OCI-M2 (cell line): ENCODE results near the gene LY86.

Source experiments
- DNase-seq: peaks from one replicate; lab custom pipeline; 2025; ENCODE audit not compliant: unreplicated experiment; lab: John Stamatoyannopoulos, UW

LY86 gene

DNA sequence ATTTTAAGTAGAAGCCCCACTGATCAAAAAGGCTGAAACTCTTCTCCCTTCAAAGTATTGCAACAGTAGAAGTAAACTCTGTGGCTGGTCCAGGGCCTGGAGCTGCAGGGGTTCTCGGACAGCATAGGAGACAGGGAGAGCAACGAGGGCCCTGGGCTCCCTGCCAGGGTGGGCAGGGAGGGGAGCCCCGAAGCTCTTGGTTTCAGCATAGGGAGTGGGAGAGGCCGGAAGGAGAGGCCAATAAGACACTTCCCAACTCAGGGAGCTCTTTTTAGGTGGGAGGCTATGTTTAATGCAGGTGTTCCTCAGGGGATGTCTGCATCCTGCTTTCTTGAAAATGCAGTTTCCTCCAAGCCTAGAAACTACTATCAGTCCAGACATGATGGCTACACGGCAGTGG is 91.1 kb downstream of the LY86 start:
- no peak for DNase-seq

DNA sequence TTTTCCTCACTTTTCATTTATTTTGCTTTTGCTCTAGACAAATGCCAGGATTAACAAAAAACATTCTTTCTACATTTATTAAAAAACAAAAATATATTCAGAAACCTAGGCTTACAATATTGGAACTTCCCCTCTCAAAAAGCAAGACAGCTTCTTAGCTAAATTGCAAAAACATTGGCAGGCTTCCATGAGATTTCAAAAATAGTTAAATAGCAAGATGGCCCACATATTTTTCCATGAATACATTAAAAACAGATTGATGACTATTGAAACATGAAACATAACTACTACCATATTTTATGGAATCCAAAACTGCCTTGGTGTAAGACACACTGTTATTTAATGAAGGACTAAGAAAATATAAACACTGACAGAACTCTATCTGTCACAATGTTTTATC is 92.0 kb downstream of the LY86 start:
- DNase-seq: no peak

DNA sequence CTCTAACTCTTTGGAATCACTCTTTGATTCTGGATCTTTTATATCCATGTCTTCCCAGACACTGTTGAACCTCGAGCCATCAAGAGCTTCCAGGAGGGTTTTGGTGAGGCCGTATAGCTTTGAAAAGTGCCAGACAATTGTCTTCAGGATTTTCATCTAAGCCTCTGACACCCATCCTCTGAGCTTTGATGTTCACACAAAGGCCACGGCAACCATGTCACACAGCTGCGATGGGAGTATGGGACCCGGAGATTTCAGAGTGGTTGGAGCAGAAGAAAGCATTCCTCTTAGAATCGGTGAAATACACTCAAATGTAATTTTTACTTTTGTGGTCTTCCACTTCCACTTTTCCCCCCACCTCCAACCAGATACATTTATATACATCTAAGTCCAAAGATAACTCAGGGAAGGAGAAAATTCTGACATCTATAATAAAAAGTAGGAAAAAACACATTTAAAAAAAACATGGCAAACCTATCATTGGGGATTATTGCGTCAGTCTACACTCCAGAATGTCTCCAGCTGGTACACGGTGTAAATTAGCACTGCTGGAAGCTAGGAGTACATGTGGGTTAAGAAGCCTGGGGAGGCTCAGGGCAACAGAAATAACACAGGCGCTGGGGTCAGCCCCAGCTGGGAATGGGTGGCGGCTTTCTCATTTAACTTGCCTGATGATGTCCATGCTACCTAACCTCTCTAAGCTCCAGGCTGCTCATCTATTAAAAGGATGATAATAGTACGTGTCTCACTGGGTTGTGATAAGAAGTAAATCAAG is 92.7 kb downstream of the LY86 start:
- DNase-seq: no peak

DNA sequence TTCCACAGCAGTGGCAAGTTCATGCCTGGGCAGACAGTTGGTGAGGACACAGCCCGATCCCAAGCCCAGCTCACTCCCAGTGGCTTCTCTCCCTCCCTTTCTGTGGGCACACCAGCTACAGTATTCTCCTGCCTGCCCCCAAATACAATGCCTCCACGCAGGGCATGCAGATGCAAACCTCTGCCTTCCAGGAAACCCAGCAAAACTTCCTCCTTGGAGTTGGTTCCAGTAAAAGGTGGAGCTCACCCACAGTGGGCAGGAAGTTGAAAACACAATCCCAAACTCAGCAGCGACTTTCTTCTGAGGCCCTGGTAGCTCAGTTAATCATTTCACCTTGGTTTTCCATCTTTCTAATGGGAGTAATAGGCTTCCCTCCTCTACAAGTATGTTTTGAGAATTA is 93.7 kb downstream of the LY86 start:
- DNase-seq: no peak

DNA sequence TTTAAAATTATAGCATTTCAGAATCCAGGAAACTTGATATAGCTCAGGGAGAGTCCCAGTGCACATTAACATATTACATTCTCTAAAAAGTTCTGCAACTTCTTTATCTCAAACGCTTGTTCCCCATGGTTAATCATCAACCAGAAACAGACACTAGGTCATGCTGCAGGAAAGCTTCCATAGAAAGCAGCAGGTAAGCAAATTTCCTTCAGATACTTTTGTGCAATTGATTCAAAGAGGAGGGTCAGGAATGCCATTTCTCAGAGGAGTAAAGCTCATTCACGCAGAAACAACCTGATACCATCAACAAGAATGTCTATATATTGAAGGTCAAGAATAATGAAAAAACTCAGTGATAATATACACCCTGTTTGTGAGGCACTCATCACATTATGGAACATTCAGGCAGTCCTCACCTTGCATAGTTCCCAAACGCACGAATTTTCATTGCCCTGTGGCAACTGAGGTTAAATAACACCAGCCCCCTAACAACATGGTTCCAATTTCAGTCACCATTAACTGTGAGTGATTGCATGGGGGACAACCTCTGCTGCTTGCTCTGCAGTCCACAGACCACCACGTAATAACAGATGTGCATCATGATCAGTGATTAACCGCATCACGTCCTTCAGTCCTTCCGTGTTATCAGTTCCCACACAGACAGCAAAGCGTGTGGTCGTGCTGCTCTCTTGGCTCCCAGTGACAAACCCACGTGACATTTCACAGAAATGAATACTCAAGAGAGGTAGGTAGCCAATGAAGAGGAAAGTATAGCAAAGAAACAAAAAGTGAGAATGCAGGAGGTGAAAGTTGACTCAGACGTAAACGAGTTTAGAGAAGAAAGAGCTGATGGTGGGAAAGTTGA is 95.7 kb downstream of the LY86 start:
- DNase-seq: no peak

DNA sequence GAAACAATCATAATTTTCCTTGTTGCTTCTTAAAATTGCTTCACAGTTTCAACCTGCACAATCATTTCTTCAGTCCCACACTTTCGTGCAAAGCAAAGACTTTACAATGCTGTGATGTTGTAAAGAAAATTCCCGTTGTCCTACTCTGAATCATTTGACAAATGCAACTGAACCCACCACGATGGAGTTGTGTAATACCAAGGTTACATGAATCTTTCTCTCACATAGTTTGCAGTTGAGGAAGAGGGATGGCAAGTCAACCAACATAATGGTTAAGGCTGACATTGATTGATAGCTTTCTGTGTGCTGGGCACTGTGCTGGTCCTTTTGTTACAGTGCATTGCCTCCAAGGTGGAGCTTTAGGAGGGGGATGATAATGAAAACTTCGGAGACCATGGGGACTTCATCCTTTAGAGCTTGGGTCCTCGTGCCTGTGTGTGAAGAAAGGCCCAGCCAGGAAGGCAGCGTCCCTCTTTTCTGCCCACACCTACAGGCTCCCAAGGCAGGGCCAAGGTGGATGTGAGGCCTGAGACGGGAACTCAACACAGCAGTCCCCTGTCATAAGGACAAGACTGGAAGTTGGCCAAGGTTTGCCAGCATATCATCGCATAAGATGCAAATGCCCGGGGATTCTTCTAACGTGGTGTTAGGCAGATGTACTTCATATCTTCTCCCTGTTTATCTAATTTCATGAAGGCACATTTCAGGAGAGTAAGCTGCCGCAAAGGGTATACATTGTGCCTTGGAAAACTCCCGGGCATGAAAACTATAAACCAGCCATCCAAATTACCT is 96.9 kb downstream of the LY86 start:
- DNase-seq: no peak

DNA sequence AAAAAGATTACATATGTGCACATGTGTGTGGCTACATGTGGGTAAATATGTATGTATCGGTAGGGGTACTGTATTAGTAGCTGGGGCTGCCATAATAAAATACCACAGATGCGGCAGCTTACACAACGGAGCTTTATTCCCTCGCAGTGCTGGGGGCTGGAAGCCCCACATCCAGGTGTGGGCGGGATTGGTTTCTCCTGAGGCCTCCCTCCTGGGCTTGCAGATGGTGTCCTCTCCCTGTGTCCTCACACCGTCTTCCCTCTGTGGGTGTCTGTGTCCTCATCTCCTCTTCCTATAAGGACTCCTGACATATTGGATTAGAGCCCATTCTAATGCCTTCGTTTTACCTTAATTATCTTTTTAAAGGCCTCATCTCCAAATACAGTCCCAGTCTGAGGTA is 97.7 kb downstream of the LY86 start:
- no peak for DNase-seq

DNA sequence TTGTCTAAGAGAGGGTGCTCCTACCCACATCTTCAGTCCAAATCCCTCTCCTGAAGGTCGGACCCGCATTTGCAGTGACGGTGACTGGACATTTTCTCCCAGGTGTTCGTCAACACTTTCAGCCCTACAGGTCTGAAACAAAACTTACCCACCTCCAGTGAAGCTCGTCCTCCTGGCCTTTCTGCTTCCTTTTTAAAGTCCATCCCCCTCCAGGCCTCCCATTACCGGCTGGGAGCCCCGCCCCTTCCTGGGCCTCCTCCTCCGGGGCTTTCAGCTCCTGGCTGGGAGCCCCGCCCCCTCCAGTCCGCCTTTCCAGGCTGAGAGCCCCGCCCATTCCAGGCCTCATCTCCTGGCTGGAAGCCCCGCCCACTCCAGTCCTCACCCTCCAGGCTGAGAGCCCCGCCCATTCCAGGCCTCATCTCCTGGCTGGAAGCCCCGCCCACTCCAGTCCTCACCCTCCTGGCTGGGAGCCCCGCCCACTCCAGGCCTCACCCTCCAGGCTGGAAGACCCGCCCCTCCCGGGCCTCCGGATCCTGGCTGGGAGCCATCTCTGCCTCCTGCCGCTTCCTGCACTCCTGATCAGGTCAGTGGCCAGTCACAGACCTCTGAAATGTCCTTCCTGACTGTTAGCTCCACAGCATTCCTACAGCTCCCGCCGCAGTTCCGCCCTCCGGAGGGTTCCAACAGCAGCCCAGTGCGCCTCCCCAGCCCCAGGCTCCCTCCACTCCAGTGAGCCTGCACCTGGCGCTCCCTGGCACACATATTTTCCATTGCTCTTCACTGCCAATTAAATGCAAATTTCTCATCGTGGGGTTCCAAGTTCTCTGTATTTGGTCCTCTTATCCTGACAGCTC is 98.5 kb downstream of the LY86 start:
- DNase-seq: peak; percentile 93

DNA sequence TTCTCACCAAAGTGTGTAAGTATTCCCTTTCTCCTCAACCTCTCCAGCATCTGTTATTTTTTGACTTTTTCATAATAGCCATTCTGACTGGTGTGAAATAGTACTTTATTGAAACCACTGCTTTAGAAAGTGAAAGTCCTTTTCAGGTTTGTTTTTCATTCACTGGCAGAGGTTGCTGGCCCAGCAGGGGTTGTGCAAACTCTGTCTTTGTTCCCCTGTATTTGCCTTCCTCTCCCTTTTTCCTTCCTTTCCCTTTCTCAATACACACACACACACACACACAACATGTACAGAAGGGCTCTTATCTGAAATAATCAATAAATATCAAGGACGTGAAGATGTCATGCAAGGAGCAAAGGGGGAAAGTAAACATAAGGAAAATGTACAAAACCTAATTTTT is 99.8 kb downstream of the LY86 start:
- DNase-seq: no peak

DNA sequence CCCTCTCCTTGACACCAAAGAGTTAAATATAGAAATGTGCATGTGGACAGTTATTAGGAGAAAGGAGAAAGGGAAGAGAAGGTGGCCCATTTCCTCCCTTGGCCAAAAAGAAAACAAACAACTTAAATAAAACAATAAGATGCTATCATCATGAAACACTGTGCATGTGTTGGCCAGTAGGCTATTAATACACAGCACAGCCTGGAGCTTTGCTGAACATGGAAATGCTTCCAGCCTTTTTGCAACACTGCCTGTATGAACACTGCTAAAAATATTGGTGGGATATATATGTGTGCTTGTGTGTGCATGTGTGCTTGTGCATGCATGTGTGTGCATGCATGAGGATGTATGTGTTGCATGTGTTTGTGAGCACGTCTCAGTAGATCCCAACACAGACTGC is 100.4 kb downstream of the LY86 start:
- no peak for DNase-seq

DNA sequence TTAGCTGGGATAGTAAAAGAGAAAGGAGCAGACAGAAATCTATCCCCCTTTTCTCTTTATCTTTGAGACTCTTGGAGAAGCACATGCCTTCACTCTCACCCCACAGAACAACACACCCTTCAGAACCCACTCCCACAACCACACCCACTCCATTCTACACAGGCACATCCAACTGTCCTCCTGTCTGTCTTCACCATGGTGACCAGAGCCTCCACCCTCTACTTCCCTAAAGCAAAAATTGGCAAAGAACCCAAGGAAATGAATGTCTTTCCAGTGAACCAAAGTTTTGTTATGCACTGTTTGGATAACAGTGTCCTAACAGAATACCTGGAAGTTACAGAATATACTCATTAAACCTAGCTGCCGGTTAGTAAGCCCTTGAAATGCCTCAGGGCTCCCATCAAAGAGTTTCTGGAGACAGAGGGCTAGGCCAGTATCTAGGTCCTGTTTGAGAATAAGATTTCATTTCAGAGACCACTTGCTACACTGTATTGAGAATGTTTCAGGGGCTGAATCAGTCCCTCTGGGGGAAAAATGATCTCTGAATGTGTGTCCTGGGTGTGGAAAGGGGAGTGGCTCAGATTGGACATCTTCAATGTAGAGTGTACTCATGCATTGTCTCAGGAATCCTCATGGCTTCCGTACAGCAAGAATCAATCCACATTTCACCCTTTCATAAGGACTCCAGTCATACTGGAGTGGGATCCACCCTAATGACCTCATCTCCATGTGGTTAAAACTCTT is 101.1 kb downstream of the LY86 start:
- DNase-seq: no peak

DNA sequence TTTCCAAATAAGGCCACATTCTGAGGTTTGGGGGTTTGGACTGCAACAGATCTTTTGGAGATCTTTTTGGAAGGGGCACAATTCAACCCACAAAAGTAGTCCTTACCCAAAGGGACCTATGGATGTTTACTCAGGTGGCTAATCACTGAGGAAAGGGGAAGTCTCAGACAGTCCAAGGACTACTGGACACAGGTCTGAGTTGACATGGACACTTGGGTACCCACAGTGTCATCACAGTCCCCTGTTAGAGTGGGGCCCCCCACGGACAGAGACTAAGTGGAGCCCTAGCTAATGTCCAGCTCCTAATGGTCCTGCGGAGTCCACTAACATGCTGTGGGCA is 101.6 kb downstream of the LY86 start:
- no peak for DNase-seq

DNA sequence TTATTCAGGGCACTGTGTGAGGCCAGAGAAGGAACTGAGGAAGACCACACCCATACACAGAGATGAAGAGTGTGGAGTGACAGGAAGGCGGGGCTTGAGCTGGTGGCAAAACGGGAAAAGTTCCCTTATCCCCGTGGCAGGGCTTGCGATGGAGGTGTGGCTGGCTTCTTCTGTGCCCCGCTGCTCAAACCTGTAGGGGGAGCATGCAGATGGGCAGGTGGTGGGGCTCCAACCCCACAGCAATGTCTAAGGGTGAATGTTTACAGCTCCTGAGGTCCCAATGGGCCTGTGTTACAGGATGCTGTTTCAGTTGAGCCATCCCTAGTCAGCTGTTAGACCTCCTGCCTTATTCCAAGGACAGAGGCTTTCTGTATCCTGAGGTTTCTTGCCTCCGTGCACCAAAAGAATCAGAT is 105.9 kb downstream of the LY86 start:
- DNase-seq: no peak

DNA sequence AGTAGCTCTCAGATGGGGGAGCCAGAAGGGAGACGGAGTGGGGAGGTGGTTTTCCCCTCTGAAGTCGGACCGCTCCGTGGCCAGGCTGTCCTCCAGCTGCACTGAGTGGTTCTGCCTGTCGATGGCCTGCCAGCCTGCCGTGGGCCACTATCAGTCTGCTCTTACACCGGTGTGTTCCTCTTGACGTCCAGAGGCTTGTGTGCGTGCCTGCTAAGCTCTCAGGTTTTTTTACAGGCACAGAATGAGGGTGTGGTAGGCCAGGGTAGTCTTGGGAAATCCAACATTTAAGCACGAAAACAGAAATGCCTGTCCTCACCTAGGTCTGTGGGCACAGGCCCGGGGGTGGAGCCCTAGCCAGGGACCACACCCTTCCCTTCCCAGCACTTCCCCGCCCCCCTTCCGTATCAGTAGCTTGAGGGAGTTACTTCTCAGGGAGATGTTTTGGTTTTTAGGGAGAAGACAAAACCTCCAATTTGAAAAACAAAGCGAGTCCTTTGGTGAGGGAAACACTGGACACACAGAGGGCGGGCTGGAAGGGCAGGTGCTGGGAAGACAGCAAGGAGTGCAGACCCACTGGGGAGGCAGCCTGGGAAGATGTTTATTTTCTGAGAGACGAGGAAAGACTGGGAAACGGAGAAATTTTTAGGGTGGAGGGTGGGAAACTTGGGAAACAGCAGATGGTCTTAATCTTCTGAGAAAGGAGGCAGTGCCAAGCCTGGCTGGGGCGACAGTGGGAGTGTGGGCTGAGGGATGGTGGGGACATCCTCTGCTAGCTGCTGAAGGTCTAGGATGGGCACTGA is 106.5 kb downstream of the LY86 start:
- DNase-seq: no peak

DNA sequence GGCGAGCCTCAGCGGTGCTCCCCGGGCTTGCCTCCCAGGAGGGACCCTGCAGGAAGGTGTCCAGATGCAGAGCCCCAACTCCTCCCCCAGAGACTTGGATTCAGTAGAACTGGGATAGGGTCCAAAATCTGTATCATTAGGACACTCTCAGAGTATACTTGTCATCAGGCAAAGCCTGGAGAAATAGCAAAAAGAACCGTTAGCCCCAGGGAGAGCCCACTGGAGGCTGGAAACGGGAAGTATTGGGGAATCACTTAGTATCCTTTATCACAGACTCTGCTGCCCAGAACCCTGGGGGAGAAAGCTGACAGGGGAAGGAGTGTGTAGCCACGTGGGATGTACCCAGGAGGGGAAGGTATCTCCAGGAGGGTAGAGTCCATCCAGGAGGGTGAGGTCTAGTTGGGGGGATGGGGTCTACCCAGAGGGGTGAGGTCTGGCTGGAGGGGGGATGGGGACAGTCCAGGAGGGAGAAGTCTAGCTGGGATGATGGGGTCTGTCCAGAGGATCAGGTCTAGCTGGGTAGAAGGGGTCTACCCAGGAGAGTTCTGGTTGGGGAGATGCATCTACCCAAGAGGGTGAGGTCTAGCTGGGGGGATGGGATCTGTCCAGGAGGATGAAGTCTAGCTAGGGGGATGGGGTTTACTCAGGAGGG is 107.2 kb downstream of the LY86 start:
- no peak for DNase-seq

DNA sequence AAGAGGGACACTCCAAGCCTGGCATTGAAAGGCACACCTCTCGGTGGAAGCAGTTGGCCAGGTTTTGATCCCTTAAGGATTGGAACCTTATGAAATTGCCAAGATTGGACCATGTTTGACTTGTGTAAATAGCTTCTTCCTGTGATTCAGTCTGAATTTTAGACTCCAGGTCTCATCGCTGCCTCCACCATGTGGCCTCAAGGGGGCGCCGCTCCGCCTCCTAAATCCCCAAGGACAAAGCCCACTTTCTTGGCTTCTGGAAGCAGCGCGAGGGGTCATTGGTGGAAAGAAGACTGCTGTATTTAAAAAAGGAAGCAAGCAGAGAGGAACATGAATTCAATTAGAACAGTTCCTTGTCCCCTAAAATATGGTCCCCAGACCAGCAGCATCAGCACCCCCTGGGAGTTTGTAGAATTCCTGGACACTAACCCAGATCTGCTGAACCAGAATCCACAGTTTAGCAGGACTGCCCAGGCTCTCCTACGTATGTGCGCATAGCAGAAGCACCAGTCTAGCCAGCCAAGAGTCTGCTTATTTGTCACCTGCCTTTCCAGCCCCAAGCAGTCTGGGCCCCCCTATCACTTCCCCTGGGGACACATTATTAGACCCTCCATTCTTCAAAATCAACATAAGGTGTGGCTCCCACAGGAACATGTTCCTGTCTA is 108.5 kb downstream of the LY86 start:
- DNase-seq: no peak

DNA sequence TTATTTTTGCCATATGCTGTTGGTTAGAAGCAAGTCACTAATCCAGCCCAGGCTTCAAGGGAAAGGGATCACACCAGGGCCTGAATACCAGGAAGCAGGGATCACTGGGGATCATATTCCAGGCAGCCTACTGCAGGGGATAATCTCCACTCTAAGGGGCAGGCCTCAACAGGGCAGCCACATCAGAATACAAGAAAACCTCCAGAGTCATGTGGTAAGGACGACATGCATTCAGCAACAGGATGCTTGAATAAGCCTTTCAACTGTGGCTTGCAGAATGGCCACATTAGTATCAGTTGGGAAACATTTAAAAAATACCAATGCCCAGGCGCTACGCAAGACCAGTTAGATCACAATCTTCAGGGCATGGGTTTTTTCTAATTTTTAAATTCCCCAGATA is 109.1 kb downstream of the LY86 start:
- DNase-seq: no peak

DNA sequence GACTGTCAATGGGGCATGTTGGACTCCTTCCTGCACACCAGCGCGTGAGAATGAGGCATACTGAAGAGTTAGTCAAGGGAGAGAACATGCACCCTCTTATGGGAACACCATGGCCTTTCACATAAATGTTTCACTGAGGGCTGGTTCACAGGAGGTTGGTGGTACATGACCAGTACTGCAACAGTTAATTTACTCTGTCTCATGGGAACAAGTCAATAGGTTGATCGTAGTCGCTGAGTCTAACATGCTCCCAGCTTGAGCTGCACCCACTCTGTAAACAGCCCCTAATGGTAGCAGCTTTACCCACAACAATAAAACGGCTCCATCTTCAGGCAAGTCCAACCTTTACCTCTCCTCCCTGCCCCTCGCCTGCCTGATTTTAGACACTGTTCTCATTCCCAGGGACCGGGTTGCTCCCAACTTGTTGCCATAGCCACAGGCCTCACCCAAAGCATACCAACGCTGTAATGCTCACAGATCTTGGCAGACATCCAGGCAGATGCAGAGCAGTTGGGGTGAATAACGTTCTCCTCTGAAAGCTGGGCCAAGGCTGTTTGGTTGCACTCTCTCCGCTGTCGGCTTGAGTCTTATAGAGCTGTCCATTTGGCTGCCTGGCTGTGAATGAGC is 111.3 kb downstream of the LY86 start:
- DNase-seq: no peak
